ENCODE measurements around the gene LBHD1. TPM values are rescaled to one million over a fixed set of nuclear protein-coding genes. Genes with fewer than 3 reads are reported as not detected.

The LBHD1 gene
- total and polyA plus RNA-seq, 2 of the 13 experiments (the other 11 are each of a cell fraction or from before 2014, with no cell fraction given) = 3.2 to 3.7 TPM

DNA sequence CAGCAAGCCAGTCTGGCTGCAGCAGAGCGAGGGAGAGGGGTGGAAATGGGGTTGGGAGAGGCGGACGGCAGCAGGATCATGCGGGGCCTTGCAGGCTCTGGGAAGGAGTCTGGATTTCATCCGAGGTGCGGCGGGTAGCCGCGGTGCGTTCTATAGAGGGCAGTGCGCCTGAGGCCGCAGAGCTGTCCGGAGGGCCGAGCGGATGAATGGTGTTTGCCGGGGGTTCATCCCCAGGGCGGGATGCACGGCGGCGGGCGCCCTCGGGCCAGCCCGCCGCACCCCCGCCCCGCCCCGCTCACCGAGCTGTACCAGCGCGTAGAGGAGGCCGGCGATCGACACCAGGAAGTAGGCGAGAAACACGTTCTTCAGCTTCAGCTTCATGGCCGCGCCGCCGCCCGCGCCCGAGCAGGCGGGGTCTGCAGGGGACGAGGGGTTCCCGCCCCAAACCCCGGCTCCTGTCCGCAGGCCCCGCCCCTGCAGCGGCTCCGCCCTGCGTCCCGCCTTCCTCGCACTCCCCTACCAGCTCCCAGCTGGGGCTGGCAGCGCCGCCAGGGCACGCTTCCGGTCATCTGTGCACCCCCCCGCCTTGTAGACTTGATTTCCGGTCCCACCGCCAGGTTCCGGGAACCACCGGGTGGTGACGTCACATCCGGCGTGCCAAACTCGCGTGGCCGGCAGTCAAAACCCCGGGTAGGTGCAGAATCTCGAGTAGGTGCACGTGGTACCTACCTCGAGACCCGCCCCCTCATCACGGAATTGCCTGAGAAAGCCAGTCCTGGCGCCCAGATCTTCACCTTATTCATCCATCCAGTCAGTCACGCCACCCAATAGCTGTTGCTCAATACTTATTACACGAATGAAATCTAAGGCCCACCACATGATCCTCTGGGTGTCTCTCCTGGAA lies 50.2 kb downstream of the LBHD1 start, which contains the start of gene B3GAT3 (continued):
- TF ChIP-seq TFAP4 (IDR thresholded peaks at IDR 0.05; ENCODE audit: borderline replicate concordance, low read depth) (peak; percentile 98), ZC3H13 (CRISPR knock-in tag; IDR thresholded peaks at IDR 0.05) (peak; percentile 87), KDM2A (CRISPR knock-in tag; IDR thresholded peaks at IDR 0.05; ENCODE audit: borderline replicate concordance, low read depth) (peak; percentile 98), NFKB2 (CRISPR knock-in tag; IDR thresholded peaks at IDR 0.05; ENCODE audit: borderline replicate concordance) (peak; percentile 84; the same call in 1 of the 2 replicates), ZSCAN5A (CRISPR knock-in tag; IDR thresholded peaks at IDR 0.05; ENCODE audit: borderline replicate concordance) (no peak), TGIF2 (CRISPR knock-in tag; IDR thresholded peaks at IDR 0.05) (peak; percentile 99), CCAR2 (optimal IDR thresholded peaks at IDR 0.05; ENCODE audit: low read depth, low read length) (no peak), MAZ (IDR thresholded peaks at IDR 0.05; ENCODE audit: borderline replicate concordance, low read depth, low read length) (peak; percentile 88; the same call in 1 of the 2 replicates), MAZ (CRISPR knock-in tag; IDR thresholded peaks at IDR 0.05; ENCODE audit: low read depth) (peak; percentile 92), ZNF329 (CRISPR knock-in tag; IDR thresholded peaks at IDR 0.05; ENCODE audit: low read depth) (0 out of 2 replicates have a peak, but pooled peaks have one; percentile 50), SP2 (CRISPR knock-in tag; IDR thresholded peaks at IDR 0.05) (peak; percentile 76), JARID2 (CRISPR knock-in tag; IDR thresholded peaks at IDR 0.05; ENCODE audit: insufficient replicate concordance) (no peak), EED (CRISPR knock-in tag; IDR thresholded peaks at IDR 0.05) (peak; percentile 88), BATF2 (CRISPR knock-in tag; IDR thresholded peaks at IDR 0.05) (0 out of 2 replicates have a peak, but pooled peaks have one; percentile 79), HNRNPL (IDR thresholded peaks at IDR 0.05; ENCODE audit: low read depth, low read length) (peak; percentile 86; the same call in 1 of the 2 replicates), U2AF1 (optimal IDR thresholded peaks at IDR 0.05; ENCODE audit: low read depth, low read length) (no peak), GTF2F1 (IDR thresholded peaks at IDR 0.05; ENCODE audit: low read length) (no peak), SNAI1 (CRISPR knock-in tag; IDR thresholded peaks at IDR 0.05; ENCODE audit: borderline replicate concordance) (no peak), ZNF703 (CRISPR knock-in tag; IDR thresholded peaks at IDR 0.05; ENCODE audit: borderline replicate concordance) (no peak), ZNF251 (CRISPR knock-in tag; IDR thresholded peaks at IDR 0.05) (no peak), ZNF878 (CRISPR knock-in tag; IDR thresholded peaks at IDR 0.05) (no peak), ZNF326 (CRISPR knock-in tag; IDR thresholded peaks at IDR 0.05; ENCODE audit: borderline replicate concordance) (no peak; the same call in 1 of the 2 replicates), AKAP8 (CRISPR knock-in tag; IDR thresholded peaks at IDR 0.05) (peak; percentile 14; the same call in 1 of the 2 replicates), NKX3-1 (CRISPR knock-in tag; IDR thresholded peaks at IDR 0.05) (no peak), ZSCAN21 (CRISPR knock-in tag; IDR thresholded peaks at IDR 0.05; ENCODE audit: borderline replicate concordance) (peak; percentile 87; the same call in 1 of the 2 replicates)

Measured in HepG2 (cell line).